HEK293 (cell line): Measurements from ENCODE around the gene SIL1.

ENCODE experiments used
- INSM2 ChIP-seq: fragments of 450-650 bp; formaldehyde crosslinking; IDR thresholded peaks from 2 replicates; pipeline ENCODE4 v1.5.1; 2016; ENCODE audit warnings: missing biosample characterization, missing genetic modification characterization
- MYNN ChIP-seq: fragments of 450-650 bp; formaldehyde crosslinking; IDR thresholded peaks from 2 replicates; pipeline ENCODE4 v1.5.1; 2016; ENCODE audit warnings: missing biosample characterization, missing genetic modification characterization, borderline replicate concordance
- MZF1 ChIP-seq: fragments of 450-650 bp; formaldehyde crosslinking; IDR thresholded peaks from 2 replicates; pipeline ENCODE4 v1.5.1; 2017; ENCODE audit warnings: missing biosample characterization, missing genetic modification characterization, borderline replicate concordance
- PATZ1 ChIP-seq: fragments of 450-650 bp; formaldehyde crosslinking; IDR thresholded peaks from 2 replicates; pipeline ENCODE4 v1.5.1; 2016; ENCODE audit warnings: missing biosample characterization, missing genetic modification characterization
- PRDM10 ChIP-seq: fragments of 450-650 bp; formaldehyde crosslinking; IDR thresholded peaks from 2 replicates; pipeline ENCODE4 v1.5.1; 2016; ENCODE audit warnings: missing biosample characterization, missing genetic modification characterization
- SCRT1 ChIP-seq: fragments of 450-650 bp; formaldehyde crosslinking; IDR thresholded peaks from 2 replicates; pipeline ENCODE4 v1.5.1; 2016; ENCODE audit warnings: missing biosample characterization, missing genetic modification characterization, borderline replicate concordance
- SETDB1 ChIP-seq: IDR thresholded peaks from one replicate; pipeline ENCODE4 v1.6.1; 2017; ENCODE audit warnings: mild to moderate bottlenecking, low read length, moderate library complexity, mixed read lengths; ENCODE audit not compliant: insufficient read length
- SP7 ChIP-seq: fragments of 450-650 bp; formaldehyde crosslinking; IDR thresholded peaks from 2 replicates; pipeline ENCODE4 v1.5.1; 2016; ENCODE audit warnings: missing biosample characterization, missing genetic modification characterization
- TCF7L2 ChIP-seq: IDR thresholded peaks from 2 replicates; pipeline ENCODE4 v1.6.1; 2011; ENCODE audit warnings: low read depth, mild to moderate bottlenecking, inconsistent platforms, low read length, moderate library complexity, borderline replicate concordance
- WT1 ChIP-seq: fragments of 450-650 bp; formaldehyde crosslinking; IDR thresholded peaks from 2 replicates; pipeline ENCODE4 v1.5.1; 2016; ENCODE audit warnings: missing biosample characterization, missing genetic modification characterization
- YY2 ChIP-seq: fragments of 450-650 bp; formaldehyde crosslinking; IDR thresholded peaks from 2 replicates; pipeline ENCODE4 v1.5.1; 2016; ENCODE audit warnings: missing biosample characterization, missing genetic modification characterization
- ZBTB20 ChIP-seq: fragments of 450-650 bp; formaldehyde crosslinking; IDR thresholded peaks from 2 replicates; pipeline ENCODE4 v1.5.1; 2016; ENCODE audit warnings: missing biosample characterization, missing genetic modification characterization
- ZBTB49 ChIP-seq: fragments of 450-650 bp; formaldehyde crosslinking; IDR thresholded peaks from 2 replicates; pipeline ENCODE4 v1.5.1; 2016; ENCODE audit warnings: missing biosample characterization, missing genetic modification characterization, low read depth
- ZNF138 ChIP-seq: fragments of 450-650 bp; formaldehyde crosslinking; IDR thresholded peaks from 2 replicates; pipeline ENCODE4 v1.5.1; 2016; ENCODE audit warnings: missing biosample characterization, missing genetic modification characterization, borderline replicate concordance
- ZNF146 ChIP-seq: fragments of 450-650 bp; formaldehyde crosslinking; IDR thresholded peaks from 2 replicates; pipeline ENCODE4 v1.5.1; 2016; ENCODE audit warnings: missing biosample characterization, missing genetic modification characterization
- ZNF211 ChIP-seq: fragments of 450-650 bp; formaldehyde crosslinking; IDR thresholded peaks from 2 replicates; pipeline ENCODE4 v1.5.1; 2016; ENCODE audit warnings: low read depth, missing biosample characterization, missing genetic modification characterization
- ZNF239 ChIP-seq: fragments of 450-650 bp; formaldehyde crosslinking; IDR thresholded peaks from 2 replicates; pipeline ENCODE4 v1.5.1; 2016; ENCODE audit warnings: missing biosample characterization, missing genetic modification characterization
- ZNF24 ChIP-seq: fragments of 450-650 bp; formaldehyde crosslinking; IDR thresholded peaks from 2 replicates; pipeline ENCODE4 v1.5.1; 2016; ENCODE audit warnings: missing biosample characterization, missing genetic modification characterization
- ZNF248 ChIP-seq: fragments of 450-650 bp; formaldehyde crosslinking; IDR thresholded peaks from 2 replicates; pipeline ENCODE4 v1.5.1; 2017; ENCODE audit warnings: missing biosample characterization, missing genetic modification characterization
- ZNF362 ChIP-seq: fragments of 450-650 bp; formaldehyde crosslinking; IDR thresholded peaks from 2 replicates; pipeline ENCODE4 v1.5.1; 2016; ENCODE audit warnings: missing biosample characterization, missing genetic modification characterization
- ZNF548 ChIP-seq: fragments of 450-650 bp; formaldehyde crosslinking; IDR thresholded peaks from 2 replicates; pipeline ENCODE4 v1.5.1; 2016; ENCODE audit warnings: missing biosample characterization, missing genetic modification characterization
- ZNF623 ChIP-seq: fragments of 450-650 bp; formaldehyde crosslinking; IDR thresholded peaks from 2 replicates; pipeline ENCODE4 v1.5.1; 2016; ENCODE audit warnings: missing biosample characterization, missing genetic modification characterization
- ZNF660 ChIP-seq: fragments of 450-650 bp; IDR thresholded peaks from 2 replicates; pipeline ENCODE4 v1.5.1; 2018; ENCODE audit warnings: missing biosample characterization, mild to moderate bottlenecking, missing genetic modification characterization
- ZNF677 ChIP-seq: fragments of 450-650 bp; IDR thresholded peaks from 2 replicates; pipeline ENCODE4 v1.5.0; 2018; ENCODE audit warnings: missing biosample characterization, mild to moderate bottlenecking, missing genetic modification characterization, moderate library complexity
- ZNF791 ChIP-seq: fragments of 450-650 bp; formaldehyde crosslinking; IDR thresholded peaks from 2 replicates; pipeline ENCODE4 v1.5.1; 2016; ENCODE audit warnings: missing biosample characterization, missing genetic modification characterization
- ZNF792 ChIP-seq: fragments of 450-650 bp; formaldehyde crosslinking; IDR thresholded peaks from 2 replicates; pipeline ENCODE4 v1.5.1; 2016; ENCODE audit warnings: missing biosample characterization, missing genetic modification characterization
- ZNF830 ChIP-seq: fragments of 450-650 bp; IDR thresholded peaks from 2 replicates; pipeline ENCODE4 v1.5.0; 2018; ENCODE audit warnings: missing biosample characterization, missing genetic modification characterization, low read depth, mild to moderate bottlenecking, moderate library complexity

SIL1 gene

GRCh38 chr5:139181835-139182452 is 16.2 kb downstream of the SIL1 start (continued):
- TF ChIP-seq PATZ1 (no peak), ZNF623 (no peak), YY2 (tag by site-specific recombination) (0 out of 2 replicates have a peak, but pooled peaks have one; percentile 7), SETDB1 (no peak), ZNF830 (no peak), WT1 (no peak), ZNF239 (tag by site-specific recombination) (no peak), MYNN (tag by site-specific recombination) (no peak), SCRT1 (tag by site-specific recombination) (no peak), PRDM10 (tag by site-specific recombination) (no peak), ZNF362 (tag by site-specific recombination) (no peak), ZNF677 (no peak), ZNF138 (no peak), ZNF248 (tag by site-specific recombination) (no peak), INSM2 (no peak), ZBTB20 (tag by site-specific recombination) (no peak), ZNF548 (tag by site-specific recombination) (no peak), ZNF146 (no peak), ZBTB49 (no peak), ZNF792 (tag by site-specific recombination) (no peak), ZNF660 (tag by site-specific recombination) (peak; percentile 70; the same call in 1 of the 2 replicates), SP7 (tag by site-specific recombination) (peak; percentile 50; the same call in 1 of the 2 replicates), TCF7L2 (no peak), MZF1 (tag by site-specific recombination) (no peak), ZNF791 (tag by site-specific recombination) (no peak), ZNF211 (tag by site-specific recombination) (no peak), ZNF24 (tag by site-specific recombination) (peak; percentile 23; the same call in 1 of the 2 replicates)
